Stimulated activated CD4-positive, alpha-beta T cell treated with anti-CD3 and anti-CD28 coated beads, Interleukin-12 subunit alpha, Interleukin-12 subunit beta, amount 100 ng/mL, for 4 hours (primary cell): ENCODE data around the gene FZD7.

ENCODE experiments used
- DNase-seq: peaks from one replicate; pipeline ENCODE4 v3.0.0-alpha.2; 2020

FZD7 gene

DNA sequence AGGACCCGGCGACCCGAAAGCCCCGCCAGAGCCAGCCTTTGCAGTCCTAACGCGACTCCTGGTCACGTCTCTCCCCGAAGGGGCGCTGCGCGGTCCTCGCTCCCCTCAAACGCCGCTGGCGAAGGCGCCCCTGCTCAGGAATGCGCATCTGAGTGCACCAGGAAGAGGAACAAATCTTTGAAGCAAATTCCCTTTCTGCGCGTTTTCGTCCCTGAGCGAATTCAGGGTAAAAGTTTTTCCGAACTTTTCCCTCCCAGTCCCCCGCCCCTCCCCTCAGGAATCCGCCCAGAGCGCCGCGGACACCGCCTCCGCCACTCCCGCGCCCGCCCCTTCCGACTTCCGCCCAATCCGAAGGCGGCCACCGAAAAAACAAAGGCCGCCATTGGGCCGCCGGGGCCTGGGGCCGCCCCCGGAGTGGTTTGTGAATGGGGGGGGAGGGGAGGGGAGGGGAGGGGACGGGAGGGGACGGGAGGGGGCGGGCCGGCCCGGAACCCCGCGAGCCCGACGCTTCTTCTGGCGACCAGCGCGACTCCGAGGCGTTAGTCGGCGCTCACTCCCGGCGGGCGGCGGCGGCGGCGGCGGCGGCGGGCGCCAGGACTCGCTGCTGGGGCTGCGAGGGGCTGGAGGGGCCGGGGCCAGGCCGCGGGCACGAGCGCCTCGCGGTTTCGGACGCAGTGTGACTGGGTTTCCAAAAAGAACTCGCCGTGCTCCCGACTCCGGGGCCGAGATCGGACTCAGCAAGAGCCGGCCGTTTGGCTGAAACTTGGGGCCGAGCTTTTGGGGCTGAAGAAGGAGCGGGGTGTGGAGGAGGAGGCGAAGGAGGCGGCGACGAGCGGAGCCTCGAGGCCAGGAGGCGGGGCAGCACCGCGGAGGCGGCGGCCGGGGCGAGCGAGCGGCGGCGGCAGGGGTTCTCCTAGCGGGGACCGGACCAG is at the start of gene FZD7:
Gene FZD7 (plus strand): TSS at position 539 of the 932 bp plus-strand sequence. CDS start 793 bp downstream, outside the sequence.
- DNase-seq: peak; percentile 83

- no peak for DNase-seq
Observed at GRCh38 chr2:201984333-201984732, 49.3 kb upstream of the FZD7 start.

DNA sequence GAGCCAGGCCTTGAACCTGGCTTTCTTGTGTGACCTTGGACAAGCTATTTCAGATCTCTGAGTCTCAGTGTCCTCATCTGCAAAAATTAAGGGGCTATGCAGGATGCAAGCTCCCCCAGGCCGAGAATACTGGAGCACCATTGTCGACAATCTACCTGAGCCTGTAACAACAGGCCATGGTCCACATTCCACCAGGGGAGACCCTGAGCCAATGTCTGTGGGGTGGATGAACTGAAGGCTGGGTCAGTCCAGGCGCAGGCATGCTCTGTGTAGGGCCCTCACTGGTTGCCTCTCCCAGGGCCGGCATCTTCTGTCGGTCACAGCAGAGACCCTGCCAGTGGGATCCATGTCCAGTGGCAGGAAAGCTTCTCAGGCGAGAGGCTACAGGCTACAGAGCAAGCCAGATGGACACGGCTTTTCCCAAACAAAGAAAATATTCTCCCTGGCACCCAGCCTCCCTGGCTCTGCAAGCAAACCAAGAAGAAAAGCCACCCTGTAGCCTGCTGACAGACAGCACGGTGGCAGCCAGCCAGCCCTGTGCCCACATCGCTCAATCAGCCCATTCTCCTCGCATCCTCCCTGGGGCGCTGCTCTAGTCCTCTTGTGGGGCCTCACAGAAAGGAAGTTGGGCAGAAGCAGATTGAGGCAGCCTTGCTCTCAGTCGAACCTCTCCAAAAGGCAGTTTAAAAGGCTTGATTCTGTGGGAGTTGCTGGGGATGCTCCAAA is 48.7 kb upstream of the FZD7 start:
- no peak for DNase-seq

DNA sequence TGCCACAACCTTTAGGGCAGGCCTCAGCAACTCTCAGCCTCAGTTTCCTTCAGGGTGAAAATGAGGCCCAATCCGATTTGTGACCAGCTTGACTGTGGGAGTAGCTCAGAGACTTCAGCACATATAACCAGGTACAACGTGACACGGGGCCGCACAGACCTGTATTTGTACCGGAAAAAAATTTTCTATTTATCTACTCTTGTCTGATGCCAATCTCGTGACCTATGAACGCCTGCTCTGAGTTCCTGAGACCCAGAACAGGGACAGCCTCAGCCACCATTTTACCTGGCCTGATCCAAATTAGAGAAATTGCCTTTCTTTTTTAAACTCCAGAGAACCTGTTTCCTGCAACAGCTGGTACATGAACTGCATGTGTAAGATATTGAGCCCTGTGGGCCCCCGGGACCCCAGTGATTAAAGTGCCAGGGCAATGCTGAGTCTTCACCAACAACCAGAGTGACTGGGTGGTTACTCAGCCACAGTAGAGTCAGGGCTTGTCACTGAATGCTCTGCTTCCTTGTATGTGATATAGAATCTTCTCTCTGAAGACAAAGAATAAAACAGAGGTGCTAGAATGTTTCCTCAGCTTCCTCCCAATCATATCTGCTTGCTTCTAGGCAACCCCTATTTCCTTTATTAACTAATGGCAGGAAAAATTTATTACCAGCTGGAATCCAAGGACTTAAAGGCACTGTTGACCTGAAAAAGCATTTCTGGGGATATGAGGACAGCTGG is 47.8 kb upstream of the FZD7 start:
- DNase-seq: no peak

DNA sequence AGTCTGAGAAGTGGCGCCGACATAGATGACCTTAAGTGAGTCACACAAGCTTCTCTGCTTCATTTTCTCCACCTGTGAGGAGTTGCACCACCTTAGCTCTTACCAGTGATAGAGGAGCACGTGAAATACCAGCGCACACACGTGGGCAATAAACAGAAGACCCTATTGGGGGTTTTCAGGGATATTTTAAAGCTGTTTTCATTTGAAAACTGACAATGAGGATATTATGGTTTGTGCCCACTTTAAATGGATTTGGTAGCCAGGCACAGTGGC is 47.3 kb upstream of the FZD7 start:
- no peak for DNase-seq

- no peak for DNase-seq
Observed at GRCh38 chr2:201987426-201987825, 46.2 kb upstream of the FZD7 start.

- DNase-seq: no peak
Observed at GRCh38 chr2:201990069-201990468, 43.6 kb upstream of the FZD7 start.

DNA sequence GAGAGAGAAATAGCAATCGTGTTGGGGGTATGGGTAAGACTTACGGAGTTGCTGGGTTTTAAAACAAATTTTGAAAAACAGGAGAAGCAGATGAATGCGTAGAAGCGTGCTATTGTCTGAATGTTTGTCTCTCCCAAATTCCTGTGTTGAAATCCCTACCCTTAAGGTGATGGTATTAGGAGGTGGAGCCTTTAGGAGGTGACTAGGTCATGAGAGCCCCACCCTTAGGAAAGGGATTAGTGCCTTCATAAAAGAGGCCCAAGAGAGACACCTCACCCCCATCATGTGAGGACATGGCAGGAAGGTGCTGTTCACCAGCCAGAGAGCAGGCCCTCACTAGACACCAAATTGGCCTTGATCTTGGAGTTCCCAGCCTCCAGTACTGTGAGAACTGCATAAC is 40.7 kb upstream of the FZD7 start:
- DNase-seq: no peak

DNA sequence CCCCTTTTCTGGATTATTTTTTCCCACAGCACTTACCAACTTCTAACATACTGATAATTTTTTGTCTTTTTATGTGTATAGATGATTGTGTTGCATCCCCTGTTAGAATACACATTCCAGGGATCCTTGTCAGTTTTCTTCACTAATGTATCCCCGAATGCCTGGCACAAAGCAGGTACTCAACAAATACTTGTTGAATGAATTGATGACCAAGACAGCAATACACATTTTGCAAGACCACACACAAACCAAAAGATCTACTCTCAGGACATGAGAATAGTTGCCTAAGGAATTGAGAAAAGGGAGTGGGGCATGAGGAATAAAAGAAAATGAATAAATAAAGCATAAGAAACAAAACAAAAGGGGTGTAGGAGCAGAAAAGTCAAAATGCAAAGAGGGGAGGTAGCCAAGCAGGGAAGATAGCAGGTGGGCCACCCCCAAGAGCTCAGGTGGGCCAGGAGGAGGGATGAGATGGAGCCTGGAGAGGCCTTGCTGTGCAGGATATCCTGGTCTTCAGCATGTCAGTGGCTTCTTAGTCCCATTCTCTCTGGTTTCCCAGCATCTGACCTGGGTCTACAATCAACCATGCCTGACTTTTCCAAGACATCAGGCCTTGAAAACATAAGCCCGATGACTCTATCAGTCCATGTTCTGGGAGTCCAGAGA is 38.5 kb upstream of the FZD7 start:
- no peak for DNase-seq

GRCh38 chr2:201996006-201996405 is 37.6 kb upstream of the FZD7 start:
- no peak for DNase-seq

GRCh38 chr2:201996679-201997314 is 36.9 kb upstream of the FZD7 start:
- DNase-seq: no peak

DNA sequence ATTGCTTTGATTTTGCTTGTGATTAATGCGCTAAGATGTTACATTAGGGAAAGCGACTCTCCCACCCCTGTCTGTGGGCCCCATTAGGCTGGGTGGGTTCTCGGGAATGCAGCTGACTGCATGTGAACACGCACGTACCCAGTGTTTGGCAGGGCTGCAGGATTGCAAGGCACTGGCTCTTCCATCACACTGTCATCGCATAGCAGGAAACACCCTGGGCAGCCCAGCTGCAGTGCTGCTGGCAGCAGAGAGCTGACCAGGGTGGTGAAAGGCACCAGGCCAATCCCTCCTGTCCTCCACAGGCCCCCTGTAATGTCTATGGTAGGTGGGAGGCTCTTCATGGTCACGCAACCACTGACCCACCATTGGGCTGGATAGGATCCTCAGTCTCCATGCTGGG is 34.4 kb upstream of the FZD7 start:
- no peak for DNase-seq

GRCh38 chr2:202001826-202002225 is 31.8 kb upstream of the FZD7 start:
- no peak for DNase-seq

GRCh38 chr2:202002381-202002780 is 31.3 kb upstream of the FZD7 start:
- DNase-seq: no peak

DNA sequence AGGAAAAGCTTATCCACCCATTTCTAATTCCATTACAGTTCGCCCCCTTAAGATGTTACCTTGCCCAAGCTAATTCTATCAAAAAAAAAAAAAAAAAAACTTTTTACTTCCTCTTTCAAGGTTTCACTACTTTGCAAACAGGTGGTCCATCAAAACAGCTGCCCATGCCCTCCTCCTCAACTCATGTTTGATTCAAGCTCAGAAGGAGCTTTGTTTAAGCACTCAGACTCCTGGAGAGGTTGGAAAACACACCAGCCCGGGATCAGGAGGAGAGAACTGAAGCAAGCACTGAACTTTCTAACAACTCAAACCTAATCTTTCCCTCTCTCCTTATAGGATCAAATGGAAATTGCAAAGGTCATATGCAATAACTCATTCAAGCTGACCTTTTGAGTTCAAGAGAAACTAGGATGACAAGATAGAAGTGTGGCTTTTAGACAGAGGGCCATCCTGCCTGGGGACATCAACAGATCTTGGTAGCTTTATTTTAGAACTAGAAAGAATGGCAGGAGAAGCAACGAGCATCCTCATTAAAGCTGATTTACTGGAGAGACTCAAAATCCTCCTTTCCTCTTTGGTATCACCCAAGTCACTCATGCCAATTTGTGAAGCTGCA is 28.3 kb upstream of the FZD7 start:
- DNase-seq: no peak

GRCh38 chr2:202006301-202006700 is 27.4 kb upstream of the FZD7 start:
- DNase-seq: no peak

- DNase-seq: no peak
Observed at GRCh38 chr2:202007015-202007982, 26.4 kb upstream of the FZD7 start.

GRCh38 chr2:202007983-202008354 is 25.7 kb upstream of the FZD7 start:
- DNase-seq: no peak

- DNase-seq: no peak
Observed at GRCh38 chr2:202009019-202009481, 24.6 kb upstream of the FZD7 start.

GRCh38 chr2:202009581-202009980 is 24.1 kb upstream of the FZD7 start:
- DNase-seq: no peak

DNA sequence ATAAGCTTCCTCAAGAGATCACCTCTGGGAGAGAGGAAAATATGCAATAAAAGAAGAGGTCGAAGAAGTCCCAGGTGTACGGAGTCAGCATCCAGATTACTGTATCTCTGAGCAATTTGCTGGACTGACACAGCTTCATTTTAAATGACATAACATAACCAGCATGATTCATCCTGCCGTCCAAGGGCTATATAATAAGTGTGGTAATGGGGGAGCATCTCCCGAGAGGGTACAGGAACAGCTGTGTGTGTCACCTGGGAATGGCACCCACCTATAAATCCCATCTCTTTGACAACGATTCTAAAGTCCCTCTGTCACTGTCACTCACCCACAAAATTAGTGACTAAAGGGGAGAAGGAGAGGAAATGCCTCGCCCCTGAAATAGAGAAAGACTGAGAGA is 19.3 kb upstream of the FZD7 start:
- no peak for DNase-seq
